Endothelial cell (in vitro differentiated cells): ENCODE data around the gene LRRC4. TPM values are rescaled to one million over a fixed set of nuclear protein-coding genes. Genes with fewer than 3 reads are reported as not detected.

ENCODE experiments used
- DNase-seq: peaks from one replicate; pipeline ENCODE4 v3.0.0; 2021; ENCODE audit warnings: low spot score
- H3K27ac Mint-ChIP-seq: one replicate; pipeline ENCODE4 v1.8.0; 2021; ENCODE audit warnings: mixed read lengths, inconsistent platforms; ENCODE audit not compliant: unreplicated experiment
- H3K27me3 Mint-ChIP-seq: one replicate; pipeline ENCODE4 v1.8.0; 2021; ENCODE audit warnings: mild to moderate bottlenecking, moderate library complexity, mixed read lengths, inconsistent platforms; ENCODE audit not compliant: unreplicated experiment
- H3K36me3 Mint-ChIP-seq: one replicate; pipeline ENCODE4 v1.8.0; 2021; ENCODE audit warnings: mild to moderate bottlenecking, low read depth, mixed read lengths, inconsistent platforms; ENCODE audit not compliant: unreplicated experiment
- H3K4me1 Mint-ChIP-seq: one replicate; pipeline ENCODE4 v1.8.0; 2021; ENCODE audit warnings: mild to moderate bottlenecking, mixed read lengths, inconsistent platforms; ENCODE audit not compliant: unreplicated experiment
- H3K4me3 Mint-ChIP-seq: one replicate; pipeline ENCODE4 v1.8.0; 2021; ENCODE audit warnings: mild to moderate bottlenecking, mixed read lengths, inconsistent platforms; ENCODE audit not compliant: unreplicated experiment
- H3K9me3 Mint-ChIP-seq: one replicate; pipeline ENCODE4 v1.8.0; 2021; ENCODE audit warnings: mixed read lengths, inconsistent platforms; ENCODE audit not compliant: unreplicated experiment
- total RNA-seq: library from RNA; stranded (reverse); fragmentation: NEBNext Ultra II Directional; extraction: Animal tissue kit (Norgen Biotek cat#: 25700); gene quantifications from one replicate; pipeline ENCODE4 v1.2.1, GENCODE V29; 2021; ENCODE audit not compliant: unreplicated experiment
- TF ChIP-seq, protein P1 (sequence below): fragments of 200-600 bp; sonication (generic); IDR thresholded peaks from one replicate; pipeline ENCODE4 v1.5.0; 2021; ENCODE audit warnings: antibody characterized with exemption; ENCODE audit not compliant: unreplicated experiment

Gene LRRC4
- total RNA-seq, 1 donor from 2014 or later = 297 TPM

DNA sequence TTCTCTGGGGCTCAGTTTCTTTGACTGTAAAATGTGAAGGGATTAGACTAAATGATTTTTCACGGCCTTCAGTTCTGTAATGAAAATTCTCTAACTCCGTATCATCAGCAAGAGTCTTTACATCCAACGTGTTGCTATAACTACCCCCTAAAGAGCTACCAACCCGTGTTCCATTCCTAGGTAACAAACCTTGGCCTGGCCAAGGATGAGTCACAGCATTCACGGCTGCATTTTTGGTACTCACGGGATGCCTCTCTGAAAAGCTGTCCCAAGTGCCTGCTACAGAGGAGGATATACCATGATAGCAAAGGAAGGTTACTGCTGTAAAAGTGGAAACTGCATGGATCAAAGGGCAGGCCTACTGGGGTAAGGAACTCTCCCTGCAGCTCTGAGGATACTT is 5.9 kb downstream of the LRRC4 start:
- H3K36me3 Mint-ChIP-seq = peaks cover 71% of the 10 kb centered on the region
- DNase-seq = no peak
- TF ChIP-seq, protein P1, sequence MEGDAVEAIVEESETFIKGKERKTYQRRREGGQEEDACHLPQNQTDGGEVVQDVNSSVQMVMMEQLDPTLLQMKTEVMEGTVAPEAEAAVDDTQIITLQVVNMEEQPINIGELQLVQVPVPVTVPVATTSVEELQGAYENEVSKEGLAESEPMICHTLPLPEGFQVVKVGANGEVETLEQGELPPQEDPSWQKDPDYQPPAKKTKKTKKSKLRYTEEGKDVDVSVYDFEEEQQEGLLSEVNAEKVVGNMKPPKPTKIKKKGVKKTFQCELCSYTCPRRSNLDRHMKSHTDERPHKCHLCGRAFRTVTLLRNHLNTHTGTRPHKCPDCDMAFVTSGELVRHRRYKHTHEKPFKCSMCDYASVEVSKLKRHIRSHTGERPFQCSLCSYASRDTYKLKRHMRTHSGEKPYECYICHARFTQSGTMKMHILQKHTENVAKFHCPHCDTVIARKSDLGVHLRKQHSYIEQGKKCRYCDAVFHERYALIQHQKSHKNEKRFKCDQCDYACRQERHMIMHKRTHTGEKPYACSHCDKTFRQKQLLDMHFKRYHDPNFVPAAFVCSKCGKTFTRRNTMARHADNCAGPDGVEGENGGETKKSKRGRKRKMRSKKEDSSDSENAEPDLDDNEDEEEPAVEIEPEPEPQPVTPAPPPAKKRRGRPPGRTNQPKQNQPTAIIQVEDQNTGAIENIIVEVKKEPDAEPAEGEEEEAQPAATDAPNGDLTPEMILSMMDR = no peak
- peaks cover 76% of the 10 kb centered on the region for H3K4me1 Mint-ChIP-seq
- peak overlapping the region; percentile 25 for H3K27ac Mint-ChIP-seq
- H3K4me3 Mint-ChIP-seq = peak overlapping the region; percentile 94
- peaks cover 33% of the 10 kb centered on the region for H3K27me3 Mint-ChIP-seq
- H3K9me3 Mint-ChIP-seq = no peaks in the 10 kb centered on the region

DNA sequence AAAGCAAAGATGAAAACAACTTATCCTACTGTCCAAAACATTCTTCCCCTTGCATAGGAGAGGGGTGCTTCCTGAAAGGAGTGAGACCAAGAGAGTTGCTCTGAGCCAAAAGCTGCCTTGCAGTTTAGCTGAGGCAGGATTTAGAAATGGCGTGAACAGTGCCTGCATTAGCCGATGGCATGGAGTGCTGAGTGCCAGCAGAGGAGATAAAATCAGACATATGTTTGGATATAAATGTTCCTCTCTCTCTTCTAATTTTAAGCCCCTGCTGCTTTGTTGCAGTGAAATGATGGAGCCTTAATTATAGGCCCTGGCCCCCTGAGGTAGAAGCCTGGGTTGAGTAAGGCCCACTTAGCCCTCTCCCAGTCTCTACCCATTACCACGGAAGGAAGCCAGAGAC is 7.1 kb downstream of the LRRC4 start:
- peaks cover 81% of the 10 kb centered on the region for H3K4me1 Mint-ChIP-seq
- H3K4me3 Mint-ChIP-seq = peak overlapping the region; percentile 94
- H3K27me3 Mint-ChIP-seq = peaks cover 25% of the 10 kb centered on the region
- H3K36me3 Mint-ChIP-seq = peaks cover 73% of the 10 kb centered on the region
- TF ChIP-seq, protein P1 = no peak
- no peaks in the 10 kb centered on the region for H3K9me3 Mint-ChIP-seq
- no peak for DNase-seq
- H3K27ac Mint-ChIP-seq = peak overlapping the region; percentile 48

DNA sequence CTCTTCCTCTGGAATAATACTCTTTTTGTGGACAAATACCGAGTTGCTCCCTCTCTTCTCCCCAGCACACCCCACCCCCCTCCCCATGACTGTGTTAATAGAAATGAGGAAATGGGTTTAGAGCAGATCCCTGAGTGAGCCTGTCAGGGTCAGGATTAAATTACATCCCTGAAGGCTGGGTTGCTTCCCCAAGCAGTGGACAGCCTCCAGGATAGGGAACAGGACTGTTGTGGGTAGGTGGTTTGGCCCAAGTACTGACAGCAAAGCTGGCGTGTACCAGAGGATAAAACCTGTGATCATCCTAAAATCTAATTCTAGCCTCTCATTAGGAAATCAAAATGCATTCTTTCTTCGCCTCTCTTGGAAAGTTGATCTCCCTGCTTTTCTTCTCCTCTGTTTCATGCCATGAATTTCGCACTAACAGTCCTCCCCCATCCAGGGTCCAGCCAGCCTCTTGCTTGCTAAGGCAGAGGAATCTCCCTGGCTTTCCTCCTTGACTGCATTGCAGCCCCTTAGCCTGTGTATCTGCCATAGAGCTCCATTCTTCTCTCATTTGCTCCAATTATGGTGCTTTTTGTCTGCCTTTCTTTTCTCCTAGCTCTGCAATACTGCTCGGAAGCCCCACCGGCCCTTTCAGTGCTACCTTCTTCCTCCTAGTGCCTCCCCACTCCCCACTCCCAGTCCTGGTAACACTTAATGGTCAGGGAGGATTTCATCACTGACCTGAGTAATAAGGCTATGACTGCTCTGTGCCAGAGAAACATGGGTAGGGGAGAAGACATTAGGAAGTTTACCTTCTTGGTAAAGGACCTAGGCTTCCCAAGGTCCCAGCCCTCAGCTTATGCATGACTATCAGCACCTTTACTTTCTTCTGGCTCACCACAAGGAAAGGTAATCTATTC is 8.4 kb downstream of the LRRC4 start:
- Mint-ChIP-seq H3K27me3 (peaks cover 29% of the 10 kb centered on the region), H3K9me3 (no peaks in the 10 kb centered on the region), H3K36me3 (peaks cover 70% of the 10 kb centered on the region), H3K27ac (peak overlapping the region; percentile 81), H3K4me3 (peak overlapping the region; percentile 68), H3K4me1 (peaks cover 82% of the 10 kb centered on the region)
- DNase-seq = no peak
- TF ChIP-seq, protein P1 = no peak

DNA sequence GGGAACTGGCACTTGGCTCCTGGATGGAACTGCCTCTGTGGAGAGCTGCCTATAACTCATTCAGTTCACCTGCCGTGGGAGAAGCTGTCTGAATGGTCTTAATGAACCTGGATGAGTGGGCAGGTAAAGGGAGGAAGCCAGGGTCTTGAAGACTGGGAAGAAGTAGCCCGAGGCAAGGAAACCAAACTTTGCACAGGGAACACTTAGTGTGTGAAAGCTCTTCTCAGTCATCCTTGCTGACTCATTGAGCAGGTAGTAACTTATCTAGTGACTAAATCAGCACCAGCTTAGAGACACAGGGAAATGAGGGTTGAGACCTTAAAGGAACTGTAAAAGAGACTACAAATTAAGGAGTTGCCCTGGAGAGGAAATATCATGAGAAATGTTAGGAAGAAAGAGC is 9.9 kb downstream of the LRRC4 start:
- Mint-ChIP-seq H3K27me3 (peaks cover 33% of the 10 kb centered on the region), H3K9me3 (no peaks in the 10 kb centered on the region), H3K27ac (peak overlapping the region; percentile 44), H3K4me1 (peaks cover 92% of the 10 kb centered on the region), H3K4me3 (peak overlapping the region; percentile 40), H3K36me3 (peaks cover 74% of the 10 kb centered on the region)
- TF ChIP-seq, protein P1 = no peak
- DNase-seq = no peak

DNA sequence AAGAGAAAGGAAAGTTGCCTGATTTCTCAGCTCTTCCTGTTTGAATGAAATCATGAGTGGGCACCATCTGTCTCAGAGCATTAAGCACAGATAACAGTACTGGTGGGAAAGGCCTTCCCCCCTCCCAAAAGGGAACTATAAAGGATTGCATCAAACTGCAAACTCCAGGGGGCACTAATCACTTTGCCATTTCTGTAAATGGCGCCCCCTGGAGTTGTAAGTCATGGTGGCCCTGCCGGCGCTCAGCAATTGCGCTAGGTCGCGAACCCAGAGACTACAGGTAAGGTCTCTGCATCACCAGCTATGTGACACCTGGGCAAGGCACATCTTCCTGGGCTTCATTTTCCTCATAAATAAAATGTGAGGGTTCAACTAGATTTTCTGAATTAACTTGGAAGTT is 11.1 kb downstream of the LRRC4 start:
- H3K4me3 Mint-ChIP-seq = peak overlapping the region; percentile 53
- H3K36me3 Mint-ChIP-seq = peaks cover 67% of the 10 kb centered on the region
- H3K4me1 Mint-ChIP-seq = peaks cover 81% of the 10 kb centered on the region
- peak; percentile 57 for DNase-seq
- no peaks in the 10 kb centered on the region for H3K9me3 Mint-ChIP-seq
- peaks cover 33% of the 10 kb centered on the region for H3K27me3 Mint-ChIP-seq
- peak overlapping the region; percentile 70 for H3K27ac Mint-ChIP-seq
- TF ChIP-seq, protein P1 = peak; percentile 90
